GM19467 (cell line): Measurements from ENCODE around the gene ARMC9.
A peak's percentile ranks its signal among the peaks of the same experiment; 100 is the strongest.

Experiments used
- ATAC-seq: cut with Tn5 transposase; IDR thresholded peaks from one replicate; pipeline ENCODE4 v1.9.1; 2021; ENCODE audit warnings: mild to moderate bottlenecking, moderate library complexity; ENCODE audit not compliant: unreplicated experiment

Gene ARMC9

GRCh38 chr2:231201475-231201814, 3.0 kb downstream of the ARMC9 start:
- ATAC-seq = no peak

- ATAC-seq = no peak
These were observed 4.7 kb downstream of the ARMC9 start for GRCh38 chr2:231203087-231203486.

GRCh38 chr2:231204146-231204545, 5.7 kb downstream of the ARMC9 start:
- ATAC-seq = no peak

- ATAC-seq = no peak
These were observed 6.2 kb downstream of the ARMC9 start for GRCh38 chr2:231204581-231204980.

GRCh38 chr2:231207734-231208133, 9.3 kb downstream of the ARMC9 start:
- no peak for ATAC-seq

GRCh38 chr2:231210782-231211181, 12.4 kb downstream of the ARMC9 start:
- ATAC-seq = no peak

GRCh38 chr2:231211486-231211885, 13.1 kb downstream of the ARMC9 start:
- ATAC-seq = no peak

- no peak for ATAC-seq
These were observed 14.0 kb downstream of the ARMC9 start for GRCh38 chr2:231212329-231212845.

- no peak for ATAC-seq
These were observed 15.7 kb downstream of the ARMC9 start for GRCh38 chr2:231213931-231214642.

- ATAC-seq = no peak
These were observed 19.9 kb downstream of the ARMC9 start for GRCh38 chr2:231218366-231218765.

- no peak for ATAC-seq
These were observed 20.9 kb downstream of the ARMC9 start for GRCh38 chr2:231219289-231219688.

- ATAC-seq = no peak
These were observed 23.3 kb downstream of the ARMC9 start for GRCh38 chr2:231221761-231222160.

GRCh38 chr2:231222318-231223000, 24.0 kb downstream of the ARMC9 start:
- ATAC-seq = peak; percentile 56

GRCh38 chr2:231223001-231223375, 24.6 kb downstream of the ARMC9 start:
- ATAC-seq = no peak

GRCh38 chr2:231223458-231223976, 25.1 kb downstream of the ARMC9 start:
- ATAC-seq = no peak

- ATAC-seq = peak; percentile 47
These were observed 29.1 kb downstream of the ARMC9 start for GRCh38 chr2:231227310-231228162.

- ATAC-seq = peak; percentile 71
These were observed 29.8 kb downstream of the ARMC9 start for GRCh38 chr2:231228223-231228622.

GRCh38 chr2:231228974-231229529, 30.6 kb downstream of the ARMC9 start:
- ATAC-seq = no peak

- ATAC-seq = no peak
These were observed 36.8 kb downstream of the ARMC9 start for GRCh38 chr2:231235217-231235616.

GRCh38 chr2:231238689-231239088, 40.3 kb downstream of the ARMC9 start:
- ATAC-seq = no peak

GRCh38 chr2:231239751-231240150, 41.3 kb downstream of the ARMC9 start:
- no peak for ATAC-seq
